ENCODE measurements around the gene NRBF2.
A peak's percentile ranks its signal among the peaks of the same experiment; 100 is the strongest.

The NRBF2 gene

GRCh38 chr10:63165249-63165648 lies 32.1 kb downstream of the NRBF2 start:
- DNase-seq (ENCODE audit: low spot score), result no peak
- no peak for TF ChIP-seq CTCF (IDR thresholded peaks at IDR 0.05; ENCODE audit: extremely low read depth, missing control alignments)

GRCh38 chr10:63166742-63167258 lies 33.7 kb downstream of the NRBF2 start:
- peak; percentile 10 for DNase-seq (ENCODE audit: low spot score)
- TF ChIP-seq CTCF (IDR thresholded peaks at IDR 0.05; ENCODE audit: extremely low read depth, missing control alignments), result peak; percentile 44

- DNase-seq (ENCODE audit: low spot score), result no peak
- no peak for TF ChIP-seq CTCF (IDR thresholded peaks at IDR 0.05; ENCODE audit: extremely low read depth, missing control alignments)
Measured at GRCh38 chr10:63168821-63169462, 35.8 kb downstream of the NRBF2 start.

- no peak for DNase-seq (ENCODE audit: low spot score)
- no peak for TF ChIP-seq CTCF (IDR thresholded peaks at IDR 0.05; ENCODE audit: extremely low read depth, missing control alignments)
Measured at GRCh38 chr10:63169624-63170023, 36.5 kb downstream of the NRBF2 start.

GRCh38 chr10:63171255-63171855 lies 38.2 kb downstream of the NRBF2 start:
- no peak for TF ChIP-seq CTCF (IDR thresholded peaks at IDR 0.05; ENCODE audit: extremely low read depth, missing control alignments)
- DNase-seq (ENCODE audit: low spot score), result no peak

- TF ChIP-seq CTCF (IDR thresholded peaks at IDR 0.05; ENCODE audit: extremely low read depth, missing control alignments), result no peak
- no peak for DNase-seq (ENCODE audit: low spot score)
Measured at GRCh38 chr10:63171926-63172325, 38.8 kb downstream of the NRBF2 start.

GRCh38 chr10:63173468-63174232 lies 40.5 kb downstream of the NRBF2 start:
- DNase-seq (ENCODE audit: low spot score), result peak; percentile 51
- TF ChIP-seq CTCF (IDR thresholded peaks at IDR 0.05; ENCODE audit: extremely low read depth, missing control alignments), result no peak

All from GM20000 (cell line).